Fibroblast of mammary gland (primary cell): ENCODE measurements around the gene KIFAP3.
"Not testable (repeated sequence)": the region's sequence is repeated elsewhere in the genome, so short reads cannot be mapped to it uniquely, and the experiment has no call there.

Experiments used
- DNase-seq: peaks from one replicate; pipeline ENCODE4 v3.0.0-alpha.2; 2010; ENCODE audit warnings: low read depth
- H3K4me3 ChIP-seq: 2 replicates; pipeline ENCODE4 v1.5.1; 2011; ENCODE audit warnings: low read depth, mild to moderate bottlenecking, low read length, moderate library complexity; ENCODE audit not compliant: control insufficient read depth
- CTCF ChIP-seq: conservative IDR thresholded peaks from 2 replicates; pipeline ENCODE4 v1.5.1; 2011; ENCODE audit warnings: low read depth, low read length, inconsistent platforms; ENCODE audit not compliant: control insufficient read depth, insufficient read depth

KIFAP3 gene

GRCh38 chr1:170063109-170063826, 11.2 kb downstream of the KIFAP3 start:
- TF ChIP-seq CTCF, result no peak
- DNase-seq, result peak; percentile 60
- H3K4me3 ChIP-seq, result no peak overlapping the region

- not testable (repeated sequence) for H3K4me3 ChIP-seq, DNase-seq
Measured at GRCh38 chr1:170061676-170062075, 12.8 kb downstream of the KIFAP3 start.

- H3K4me3 ChIP-seq, DNase-seq: not testable (repeated sequence)
Measured at GRCh38 chr1:170060015-170060520, 14.4 kb downstream of the KIFAP3 start.

- no peak overlapping the region for H3K4me3 ChIP-seq
- no peak for DNase-seq
- no peak for TF ChIP-seq CTCF
Measured at GRCh38 chr1:170049176-170049800, 25.2 kb downstream of the KIFAP3 start.

GRCh38 chr1:170048515-170048914, 26.0 kb downstream of the KIFAP3 start:
- DNase-seq, result no peak
- TF ChIP-seq CTCF, result no peak
- no peak overlapping the region for H3K4me3 ChIP-seq

- DNase-seq, result no peak
- TF ChIP-seq CTCF, result no peak
- no peak overlapping the region for H3K4me3 ChIP-seq
Measured at GRCh38 chr1:170044187-170044586, 30.3 kb downstream of the KIFAP3 start.

GRCh38 chr1:170041423-170042192, 32.9 kb downstream of the KIFAP3 start:
- DNase-seq, result no peak

More at GRCh38 chr1:170041423-170042192, 32.9 kb downstream of the KIFAP3 start:
- no peak overlapping the region for H3K4me3 ChIP-seq
- no peak for TF ChIP-seq CTCF
